Esophagus muscularis mucosa (tissue), 4 donors: ENCODE data around the gene MEIS2.

Experiments used
- EP300 ChIP-seq: sonication (generic); formaldehyde crosslinking; IDR thresholded peaks from one replicate; pipeline ENCODE4 v1.6.1; 2017; ENCODE audit warnings: antibody characterized with exemption
- POLR2A ChIP-seq: fragments of 450-650 bp; IDR thresholded peaks from one replicate; pipeline ENCODE4 v1.6.1; 2017; ENCODE audit warnings: antibody characterized with exemption, moderate library complexity, mild to moderate bottlenecking, low read depth
- POLR2AphosphoS5 ChIP-seq, 2 donors: sonication (generic); formaldehyde crosslinking; IDR thresholded peaks; one replicate each; pipeline ENCODE4 v1.6.1; 2017; ENCODE audit warnings: antibody characterized with exemption in 2 of 2
- TF ChIP-seq, protein P1 (sequence below), 3 experiments: fragments of 200-600 bp in 2 of 3; fragments of 450-650 bp in 1 of 3; sonication (generic) in 2 of 3; IDR thresholded peaks; one replicate each; pipeline ENCODE4 v1.5.1; 2017 to 2019; ENCODE audit warnings: antibody characterized with exemption in 3 of 3, mild to moderate bottlenecking in 2 of 3, moderate library complexity in 1 of 3

DNA sequence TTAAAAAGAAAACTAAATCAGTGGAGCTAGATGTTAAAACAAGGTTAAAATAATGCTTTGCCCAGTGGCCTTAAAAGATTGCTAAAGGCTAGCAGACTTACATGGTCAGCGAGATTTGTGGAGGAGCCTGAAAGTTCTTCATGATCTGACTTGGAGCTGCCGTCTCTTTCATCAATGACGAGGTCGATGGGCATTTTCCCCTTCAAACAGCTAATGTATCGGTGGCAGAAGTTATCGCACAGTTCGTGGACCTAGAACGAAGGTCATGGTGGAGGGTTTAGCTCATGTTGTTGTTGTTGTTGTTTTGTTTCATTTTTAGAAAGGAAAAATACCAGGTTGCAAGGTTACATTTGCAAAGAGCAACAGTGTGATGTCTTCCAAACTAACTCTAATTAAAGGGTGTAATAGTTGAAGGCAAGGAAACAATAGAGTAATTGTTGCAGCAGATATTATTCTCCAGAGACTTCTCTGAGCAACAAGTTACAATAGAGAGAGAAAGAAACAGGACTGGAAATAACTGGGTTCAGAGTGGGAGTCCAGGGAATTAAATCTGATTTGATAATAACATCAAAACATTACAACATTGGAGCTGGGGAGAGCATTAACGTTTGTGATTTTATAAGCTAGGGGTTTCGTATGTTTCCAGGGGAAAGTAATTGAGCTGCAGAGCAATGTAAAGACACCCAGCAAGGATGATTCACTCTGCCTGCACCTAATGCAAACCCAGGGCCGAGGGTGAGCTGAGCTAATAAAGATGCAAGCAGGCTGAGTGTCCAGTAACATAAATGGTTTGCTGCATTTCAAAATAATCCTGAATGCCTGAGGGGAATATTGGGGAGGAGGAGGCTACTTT, 6.6 kb downstream of the MEIS2 start:
- TF ChIP-seq, protein P1, sequence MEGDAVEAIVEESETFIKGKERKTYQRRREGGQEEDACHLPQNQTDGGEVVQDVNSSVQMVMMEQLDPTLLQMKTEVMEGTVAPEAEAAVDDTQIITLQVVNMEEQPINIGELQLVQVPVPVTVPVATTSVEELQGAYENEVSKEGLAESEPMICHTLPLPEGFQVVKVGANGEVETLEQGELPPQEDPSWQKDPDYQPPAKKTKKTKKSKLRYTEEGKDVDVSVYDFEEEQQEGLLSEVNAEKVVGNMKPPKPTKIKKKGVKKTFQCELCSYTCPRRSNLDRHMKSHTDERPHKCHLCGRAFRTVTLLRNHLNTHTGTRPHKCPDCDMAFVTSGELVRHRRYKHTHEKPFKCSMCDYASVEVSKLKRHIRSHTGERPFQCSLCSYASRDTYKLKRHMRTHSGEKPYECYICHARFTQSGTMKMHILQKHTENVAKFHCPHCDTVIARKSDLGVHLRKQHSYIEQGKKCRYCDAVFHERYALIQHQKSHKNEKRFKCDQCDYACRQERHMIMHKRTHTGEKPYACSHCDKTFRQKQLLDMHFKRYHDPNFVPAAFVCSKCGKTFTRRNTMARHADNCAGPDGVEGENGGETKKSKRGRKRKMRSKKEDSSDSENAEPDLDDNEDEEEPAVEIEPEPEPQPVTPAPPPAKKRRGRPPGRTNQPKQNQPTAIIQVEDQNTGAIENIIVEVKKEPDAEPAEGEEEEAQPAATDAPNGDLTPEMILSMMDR (IDR thresholded peaks at IDR 0.05) = no peak
- no peak for TF ChIP-seq POLR2A
- peak in 1 of 2 donors; percentile 5 for TF ChIP-seq POLR2AphosphoS5 (IDR thresholded peaks at IDR 0.05)
- no peak for TF ChIP-seq EP300
